GM18502 (cell line): ENCODE results near the gene DCTN2.
"Not testable (repeated sequence)": the region's sequence is repeated elsewhere in the genome, so short reads cannot be mapped to it uniquely, and the experiment has no call there.

ENCODE experiments used
- ATAC-seq: cut with Tn5 transposase; IDR thresholded peaks from one replicate; pipeline ENCODE4 v1.9.1; 2021; ENCODE audit warnings: mild to moderate bottlenecking; ENCODE audit not compliant: unreplicated experiment, poor library complexity

Gene DCTN2

DNA sequence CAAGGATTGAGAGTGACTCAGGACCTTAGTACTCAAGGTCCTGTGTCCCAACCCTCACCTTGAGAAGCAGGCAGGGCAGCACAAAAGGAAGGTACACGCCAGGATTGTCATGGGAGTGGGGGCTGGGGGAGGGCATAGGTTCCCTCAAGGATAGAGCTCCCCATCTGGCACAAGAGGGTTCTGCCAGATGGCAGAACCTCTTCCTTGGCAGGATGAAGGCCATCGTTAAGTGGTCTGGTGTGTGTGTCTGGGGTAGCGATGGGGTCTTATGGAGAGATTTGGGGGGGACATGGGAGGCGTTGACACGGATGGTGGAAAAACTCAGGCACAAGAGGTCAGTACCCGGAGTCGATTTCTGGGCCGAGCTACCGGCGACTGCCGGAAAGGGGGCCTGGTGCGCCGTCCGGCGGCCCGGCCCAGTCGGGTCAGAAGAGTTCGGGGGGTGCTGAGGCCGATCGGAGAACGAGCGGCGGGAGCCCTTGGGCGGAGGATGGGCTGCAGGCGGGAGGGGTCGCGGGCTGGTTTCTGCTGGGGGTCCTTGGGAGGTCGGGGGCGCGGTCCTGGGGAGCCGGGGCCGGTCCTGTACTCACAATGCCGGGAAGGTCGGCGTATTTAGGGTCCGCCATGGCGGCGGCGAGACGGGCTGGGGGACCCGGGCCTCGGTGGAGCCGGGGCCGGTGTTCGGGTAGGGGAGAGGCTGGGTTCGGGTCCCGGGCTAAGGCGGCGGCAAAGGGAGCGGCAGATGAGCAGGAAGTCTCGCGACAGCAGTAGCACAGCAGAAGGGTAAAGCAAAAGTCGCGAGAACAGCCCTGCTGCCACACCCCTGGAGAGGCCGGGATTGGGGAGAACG lies at the start of gene DCTN2:
DCTN2 (minus strand) TSS at position 755 of the 850 bp plus-strand sequence; CDS start at position 626, 129 bp downstream.
- ATAC-seq = peak; percentile 98

DNA sequence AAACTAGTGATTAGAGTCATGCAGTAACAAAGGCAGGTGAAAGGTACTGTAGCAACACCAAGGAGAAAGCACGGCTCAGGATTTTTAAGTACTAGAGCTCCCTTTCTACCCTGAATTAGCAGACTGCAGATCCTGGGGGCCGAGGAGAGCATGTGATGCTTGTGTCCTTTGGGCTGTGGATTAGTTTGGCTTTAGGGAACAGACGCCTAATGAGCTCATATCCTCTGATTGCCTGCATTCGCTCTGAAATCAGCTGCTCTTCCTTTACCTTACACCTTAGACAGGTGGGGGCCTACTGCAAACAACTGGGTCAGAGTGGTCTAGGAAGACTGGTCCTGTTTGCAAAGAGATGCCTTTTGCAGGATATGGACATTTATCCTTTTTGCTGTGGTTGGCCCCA lies 46.2 kb upstream of the DCTN2 start:
- ATAC-seq = no peak

DNA sequence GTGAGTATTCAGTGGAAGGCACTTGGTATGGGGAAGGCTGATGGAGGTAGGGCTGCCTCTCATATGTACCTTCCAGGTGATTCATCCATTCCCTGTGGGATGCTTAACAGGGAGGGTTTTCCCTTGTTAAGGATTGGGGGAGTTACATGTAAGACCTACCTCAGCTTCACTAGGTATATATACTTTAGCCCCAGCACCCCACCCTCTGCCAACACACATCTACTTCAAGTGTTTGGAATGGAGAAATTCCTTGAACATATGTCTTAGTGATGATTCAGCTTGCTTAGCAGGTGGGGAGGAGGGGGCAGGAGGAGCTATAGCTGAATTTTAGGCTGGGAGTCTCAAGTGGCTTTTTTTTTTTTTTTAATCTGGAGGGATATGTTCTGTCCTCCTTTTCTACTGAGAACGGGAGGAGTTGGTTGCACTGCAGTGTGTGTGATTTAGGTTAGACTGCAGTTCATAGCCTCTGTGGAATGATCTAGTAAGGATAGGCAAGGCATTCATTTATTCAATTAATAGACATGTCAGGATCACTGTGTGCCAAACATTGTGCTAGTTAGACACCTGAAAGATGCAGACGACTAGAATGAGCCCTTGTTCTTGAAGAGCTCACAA lies 45.7 kb upstream of the DCTN2 start:
- ATAC-seq = no peak

DNA sequence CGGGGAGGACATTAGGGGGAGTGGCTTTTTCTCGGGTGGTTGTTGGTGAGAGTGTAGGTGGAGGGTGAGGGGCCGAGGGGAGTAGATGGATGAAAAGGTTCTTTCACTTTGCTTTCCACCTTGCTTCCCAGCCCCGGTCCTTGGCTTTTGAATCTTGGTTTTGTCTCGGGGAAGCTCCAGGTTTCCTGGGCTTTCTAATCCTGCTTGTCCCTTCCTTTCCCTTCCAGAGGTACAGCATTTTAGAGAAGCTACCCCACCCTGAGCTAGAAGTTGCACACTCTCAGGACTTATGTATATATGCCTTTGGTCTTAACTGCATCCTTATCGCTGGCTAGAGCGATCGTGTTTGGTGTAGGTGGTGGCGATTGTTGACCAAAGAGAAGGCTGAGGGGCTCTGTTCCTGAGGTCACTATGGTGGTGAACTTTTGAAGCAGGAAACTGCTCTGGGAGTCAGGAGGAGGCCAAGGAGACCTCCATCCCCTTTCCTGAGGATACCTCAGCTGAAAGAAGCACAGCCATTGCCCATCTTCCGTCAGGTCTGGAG lies 44.9 kb upstream of the DCTN2 start:
- no peak for ATAC-seq

DNA sequence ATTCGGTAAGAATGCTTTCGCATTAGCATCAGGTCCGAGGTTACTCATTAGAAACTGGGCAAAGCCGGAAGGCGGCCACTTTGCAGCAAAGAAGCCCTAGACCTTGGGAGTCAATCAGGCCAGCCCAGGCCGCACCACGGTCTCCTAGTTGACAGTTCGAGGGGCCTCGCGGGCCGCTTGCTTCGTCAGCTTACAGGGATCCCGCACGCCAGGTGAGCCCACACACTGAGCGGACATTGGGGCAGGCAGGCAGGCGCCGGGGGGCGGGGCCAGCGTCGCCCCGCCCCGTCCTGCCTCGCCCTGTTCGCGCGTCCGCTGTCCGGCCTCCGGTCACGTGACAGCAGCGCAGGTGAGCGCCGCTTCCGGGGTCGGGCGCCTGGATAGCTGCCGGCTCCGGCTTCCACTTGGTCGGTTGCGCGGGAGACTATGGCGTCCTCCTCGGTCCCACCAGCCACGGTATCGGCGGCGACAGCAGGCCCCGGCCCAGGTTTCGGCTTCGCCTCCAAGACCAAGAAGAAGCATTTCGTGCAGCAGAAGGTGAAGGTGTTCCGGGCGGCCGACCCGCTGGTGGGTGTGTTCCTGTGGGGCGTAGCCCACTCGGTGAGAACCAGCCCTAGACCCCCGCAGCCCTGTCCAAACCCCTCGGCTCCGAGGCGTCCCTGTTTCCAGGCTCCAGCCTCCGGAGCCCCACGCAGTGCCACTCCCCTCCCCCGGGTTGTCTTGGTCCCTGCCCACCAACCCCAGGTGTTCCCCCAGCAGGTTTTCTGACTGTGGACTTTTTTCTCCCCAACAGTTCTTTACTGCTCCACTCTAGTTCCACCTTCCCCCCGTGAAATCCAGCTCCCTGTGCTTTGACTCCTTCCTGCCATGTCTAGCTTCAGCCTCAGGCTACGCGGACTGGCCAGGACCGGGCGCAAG lies 44.1 kb upstream of the DCTN2 start, which contains the start of gene PIP4K2C:
PIP4K2C (plus strand) TSS at position 329 of the 918 bp plus-strand sequence; CDS start at position 427, 98 bp downstream.
- ATAC-seq = peak; percentile 96

DNA sequence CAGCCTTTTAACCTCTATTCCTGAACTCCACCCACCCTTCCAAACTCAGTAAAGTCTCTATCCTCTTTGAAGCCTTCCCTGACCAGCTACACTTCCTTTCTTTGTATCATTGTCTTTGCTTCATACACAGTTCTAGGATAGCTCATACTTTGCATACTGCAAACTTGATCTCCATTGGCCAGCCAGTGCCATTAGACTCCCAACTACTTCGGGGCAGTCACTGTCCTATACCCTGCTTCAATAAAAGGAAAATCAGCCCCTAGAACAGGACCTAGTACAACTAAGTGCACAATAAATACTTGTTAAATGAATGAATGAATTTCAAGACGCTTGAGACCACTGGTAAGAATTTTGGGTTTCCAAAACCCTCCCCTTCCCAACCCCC lies 43.5 kb upstream of the DCTN2 start:
- no peak for ATAC-seq

DNA sequence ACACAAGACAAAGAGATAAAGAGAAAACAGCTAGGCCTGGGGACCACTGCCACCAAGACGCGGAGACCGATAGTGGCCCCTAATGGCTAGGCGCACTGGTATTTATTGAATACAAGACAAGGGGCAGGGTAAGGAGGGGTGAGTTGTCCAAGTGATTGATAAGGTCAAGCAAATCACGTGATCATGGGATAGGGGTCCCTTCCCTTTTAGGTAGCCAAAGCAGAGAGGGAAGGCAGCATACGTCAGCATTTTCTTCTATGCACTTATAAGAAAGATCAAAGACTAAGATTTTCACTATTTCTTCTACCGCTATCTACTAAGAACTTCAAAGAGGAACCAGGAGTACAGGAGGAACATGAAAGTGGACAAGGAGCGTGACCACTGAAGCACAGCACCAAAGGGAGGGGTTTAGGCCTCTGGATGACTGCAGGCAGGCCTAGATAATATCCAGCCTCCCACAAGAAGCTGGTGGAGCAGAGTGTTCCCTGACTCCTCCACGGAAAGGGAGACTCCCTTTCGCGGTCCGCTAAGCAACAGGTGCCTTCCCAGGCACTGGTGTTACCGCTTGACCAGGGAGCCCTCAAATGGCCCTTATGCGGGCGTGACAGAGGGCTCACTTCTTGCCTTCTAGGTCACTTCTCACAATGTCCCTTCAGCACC lies 42.1 kb upstream of the DCTN2 start:
- ATAC-seq = not testable (repeated sequence)

DNA sequence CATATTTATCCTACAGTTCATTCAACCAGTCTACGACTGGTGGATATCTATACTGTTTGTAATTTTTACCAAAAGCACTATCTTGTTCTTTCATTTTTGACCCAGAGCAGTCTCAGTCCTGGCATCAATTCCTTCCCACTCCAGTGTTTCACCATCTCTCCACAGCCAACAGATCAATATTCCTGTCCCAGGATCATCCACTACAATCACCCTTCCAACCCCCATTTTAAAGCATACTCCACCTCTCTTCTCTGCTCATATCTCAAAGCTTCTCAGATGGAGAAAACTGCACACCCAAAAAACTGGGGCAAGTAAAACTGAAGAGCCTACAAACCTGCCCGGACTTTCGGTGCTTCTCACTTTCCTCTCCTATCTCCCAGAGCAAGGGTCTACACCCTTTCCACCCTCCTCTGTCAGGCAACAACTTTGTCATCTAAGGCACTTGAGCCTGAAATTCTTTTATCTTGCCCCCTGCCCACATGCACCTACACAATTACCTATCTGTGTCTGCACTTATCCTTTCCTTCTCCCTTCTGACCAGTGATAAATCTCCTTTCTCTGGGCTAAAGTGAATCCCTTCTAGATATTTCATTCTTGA lies 39.9 kb upstream of the DCTN2 start:
- no peak for ATAC-seq

DNA sequence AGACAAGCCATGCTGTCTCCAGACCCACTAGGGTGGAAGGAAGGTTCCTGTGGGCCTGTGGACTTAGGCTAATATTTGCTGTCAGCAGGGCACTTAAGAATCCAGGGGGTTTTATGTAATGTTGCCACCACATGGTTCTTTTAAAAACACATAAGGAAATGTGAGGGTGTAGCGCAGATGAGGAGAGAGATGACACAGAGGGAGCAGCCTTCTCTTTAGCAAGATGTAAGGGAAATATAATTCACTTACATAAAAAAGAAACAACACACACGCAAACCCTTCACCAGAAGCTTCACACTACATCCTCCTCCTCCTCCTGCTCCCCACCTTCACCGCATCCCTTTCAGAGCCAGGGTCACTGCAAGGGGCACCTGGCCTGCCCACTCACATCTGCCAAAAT lies 39.1 kb upstream of the DCTN2 start:
- ATAC-seq = no peak

DNA sequence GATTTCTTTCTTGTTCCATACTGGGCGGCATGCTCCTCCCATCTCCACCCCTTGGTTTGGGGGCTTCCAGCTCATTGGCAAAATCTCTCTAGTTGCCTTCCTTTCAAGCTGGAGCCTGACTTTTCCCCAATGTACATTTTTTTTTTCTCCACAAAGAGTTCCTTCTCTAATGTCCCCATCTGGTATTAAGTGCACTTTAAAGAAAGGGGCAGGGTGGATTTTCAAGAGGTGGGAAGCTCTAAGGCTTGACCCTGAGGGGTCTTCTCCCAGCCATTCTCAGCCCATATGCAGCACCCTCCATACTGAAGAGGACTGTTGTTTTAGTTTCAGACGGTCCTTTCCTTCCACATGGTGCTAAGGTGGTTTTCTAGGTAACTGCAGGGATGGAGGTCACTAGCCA lies 38.2 kb upstream of the DCTN2 start:
- ATAC-seq = no peak

DNA sequence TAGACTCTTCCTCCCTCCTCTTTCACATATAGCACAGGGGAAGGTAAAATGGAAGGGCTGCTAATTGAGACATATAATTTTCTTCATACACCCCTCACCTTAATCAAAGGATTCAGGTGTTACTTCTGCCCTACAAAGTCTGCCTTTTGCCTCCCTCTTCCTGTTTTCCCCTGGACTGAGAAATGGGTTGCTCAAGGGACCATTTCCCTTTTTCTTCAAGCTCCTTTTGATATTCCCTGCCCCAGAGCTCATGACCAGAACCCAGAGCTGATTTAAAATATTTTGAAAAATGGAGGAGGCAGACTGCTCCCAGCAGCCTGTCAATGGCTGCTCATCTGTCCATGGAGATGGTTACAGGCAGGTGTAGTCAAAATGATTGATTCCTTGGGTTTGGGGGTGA lies 37.7 kb upstream of the DCTN2 start:
- no peak for ATAC-seq

DNA sequence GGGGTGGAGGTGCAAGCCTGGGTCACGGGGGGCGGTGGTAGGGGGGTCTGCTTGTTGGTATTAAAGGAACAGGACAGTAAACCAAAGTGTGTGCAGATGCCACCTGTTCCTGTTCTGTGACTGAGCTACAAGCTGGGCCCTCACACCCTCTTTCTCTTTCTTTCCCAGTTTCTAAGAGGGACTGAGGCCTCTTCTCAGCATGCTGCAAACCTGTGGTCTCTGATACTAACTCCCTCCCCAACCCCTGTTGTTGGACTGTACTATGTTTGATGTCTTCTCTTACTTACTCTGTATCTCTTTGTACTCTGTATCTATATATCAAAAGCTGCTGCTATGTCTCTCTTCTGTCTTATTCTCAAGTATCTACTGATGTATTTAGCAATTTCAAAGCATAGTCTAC lies 37.1 kb upstream of the DCTN2 start:
- no peak for ATAC-seq

DNA sequence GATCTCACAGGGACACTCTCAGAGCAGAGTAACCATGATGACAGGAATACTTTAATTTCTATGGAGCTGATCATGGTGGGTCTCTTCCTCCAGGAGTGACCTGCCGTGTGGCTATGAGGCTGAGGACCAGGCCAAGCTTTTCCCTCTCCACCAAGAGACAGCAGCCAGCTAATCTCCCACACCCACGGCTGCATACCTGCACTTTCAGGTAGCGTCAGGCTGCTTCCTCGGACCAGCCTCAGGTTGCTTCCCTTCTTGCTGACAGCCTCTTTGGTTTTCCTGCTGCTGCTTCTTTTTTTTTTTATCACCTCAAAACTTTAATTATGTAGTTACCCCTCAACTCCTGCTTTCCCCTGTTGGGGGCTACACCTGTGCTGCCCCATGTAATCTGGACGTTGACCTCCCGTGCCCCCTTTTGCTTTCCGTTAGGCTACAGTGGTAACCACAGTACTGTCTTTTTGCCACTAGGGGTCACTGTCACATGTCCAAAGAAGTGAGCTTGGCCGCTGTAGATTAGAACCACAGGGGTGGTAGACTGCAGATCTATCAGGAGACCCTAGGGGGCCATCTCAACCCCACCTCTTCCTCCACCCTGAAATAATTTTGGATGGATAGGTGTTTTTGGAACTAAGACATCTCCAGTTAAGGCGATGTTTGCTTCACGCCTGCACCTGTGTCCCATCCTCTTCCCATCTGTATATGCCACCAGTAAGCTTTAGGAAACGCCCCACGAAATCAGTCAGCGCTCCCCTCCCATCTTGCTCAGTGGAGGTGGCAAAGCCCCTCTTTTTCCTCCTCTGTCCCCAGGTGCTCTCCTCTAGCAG lies 36.2 kb upstream of the DCTN2 start:
- peak; percentile 94 for ATAC-seq

DNA sequence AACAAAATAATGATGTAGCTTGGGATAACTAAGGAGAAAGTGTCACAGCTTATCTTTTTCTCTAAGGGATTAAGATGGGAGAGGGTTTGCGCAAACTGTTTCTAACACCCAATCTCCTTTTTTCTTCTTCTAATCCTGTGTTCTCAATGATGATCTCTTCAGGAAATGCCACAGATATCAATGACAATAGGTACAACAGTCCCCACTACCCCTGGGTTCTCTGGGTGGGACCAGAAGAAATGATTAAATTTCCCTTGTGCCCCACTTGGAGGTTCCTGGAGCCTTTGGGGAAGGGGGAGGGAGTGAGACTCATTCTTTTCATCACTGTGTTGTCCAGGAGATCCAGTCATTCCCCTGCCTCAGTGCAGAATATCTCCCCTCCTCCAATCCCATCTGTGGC lies 35.4 kb upstream of the DCTN2 start:
- ATAC-seq = no peak

DNA sequence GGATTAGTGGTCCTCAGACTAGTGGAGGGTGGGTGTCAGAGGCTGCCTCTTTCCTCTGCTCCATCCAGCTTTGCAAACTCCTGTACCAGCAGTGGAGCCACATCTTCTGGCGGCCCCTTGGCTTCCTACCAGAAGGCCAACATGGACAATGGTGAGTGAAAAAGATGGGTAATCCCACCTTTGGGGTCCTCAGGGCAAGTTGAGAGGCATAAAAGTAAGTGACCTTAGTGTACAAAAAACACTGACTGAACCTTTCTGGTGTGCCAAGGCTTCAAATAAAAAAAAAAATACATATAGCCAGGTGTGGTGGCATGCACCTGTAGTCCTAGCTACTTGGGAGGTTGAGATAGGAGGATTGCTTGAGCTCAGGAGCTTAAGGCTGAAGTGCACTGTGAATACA lies 34.8 kb upstream of the DCTN2 start:
- no peak for ATAC-seq

DNA sequence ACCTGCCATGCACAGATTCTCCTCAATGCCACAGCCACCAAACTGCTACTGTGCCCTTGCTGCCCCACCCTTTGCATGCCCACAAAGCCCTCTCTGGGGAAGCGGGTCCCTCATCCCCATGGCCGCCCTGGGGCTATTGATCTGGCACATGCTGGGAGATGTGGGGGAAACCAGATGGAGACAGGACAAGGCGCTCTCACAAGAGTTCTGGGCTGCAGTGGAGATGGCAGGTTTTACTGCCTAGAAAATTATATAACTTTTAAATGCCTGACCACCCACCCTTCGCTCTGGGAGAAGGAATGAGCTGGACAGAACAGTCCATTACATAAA lies 33.4 kb upstream of the DCTN2 start:
- ATAC-seq = no peak

DNA sequence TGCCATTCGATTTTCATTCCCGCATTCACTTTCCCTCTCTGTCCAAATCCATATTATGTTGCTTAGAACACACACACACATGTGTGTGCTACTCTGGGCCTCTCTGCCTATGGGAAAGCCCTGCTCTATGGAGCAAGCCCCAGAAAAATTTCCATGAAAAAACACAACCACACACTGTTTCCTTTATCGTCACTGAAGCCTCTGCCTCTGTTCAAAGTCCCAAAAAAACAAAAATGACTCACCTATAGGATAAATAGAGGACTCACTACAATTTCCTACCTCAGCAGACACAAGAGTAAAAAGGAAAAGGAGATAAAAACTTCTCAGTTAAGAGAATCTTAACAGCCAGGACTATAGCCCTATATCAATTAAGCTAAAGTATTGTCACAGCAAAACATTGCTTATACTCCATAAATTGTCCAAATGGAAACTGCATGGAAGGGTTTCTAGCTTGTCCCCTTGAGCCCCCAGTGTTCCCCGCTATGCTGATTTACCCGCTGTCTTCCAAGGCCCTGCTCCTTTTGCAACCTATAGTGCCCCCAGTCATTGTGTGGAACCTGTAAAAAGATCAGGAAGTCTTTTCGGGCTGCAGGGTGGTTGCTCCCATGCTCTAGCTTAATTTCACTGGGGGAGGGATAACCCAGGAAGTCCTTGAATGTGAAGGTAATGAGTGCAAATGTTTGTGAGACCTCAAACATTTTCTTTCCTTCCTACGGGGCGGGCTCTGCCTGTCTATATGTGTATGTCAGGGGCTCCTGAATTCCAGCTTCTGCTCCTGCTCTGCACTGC lies 32.9 kb upstream of the DCTN2 start:
- ATAC-seq = no peak

DNA sequence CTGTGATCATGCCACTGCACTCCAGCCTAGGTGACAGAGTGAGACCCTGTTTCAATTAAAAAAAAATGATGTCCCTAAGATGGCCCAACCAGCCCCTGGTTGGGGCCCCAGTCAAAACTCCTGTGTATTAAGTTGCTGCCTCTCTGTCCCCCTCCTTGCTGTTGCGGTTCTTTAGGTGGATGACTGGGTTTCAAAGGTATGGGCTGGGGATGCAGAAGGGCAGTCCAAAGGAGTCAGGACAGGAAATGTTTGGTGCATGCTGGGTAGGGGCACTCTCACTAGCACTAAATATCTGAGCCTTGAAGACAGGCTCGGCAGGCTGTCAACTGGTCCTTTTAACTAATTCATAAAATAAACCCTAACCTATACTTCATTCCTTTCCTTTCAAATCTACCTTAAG lies 32.0 kb upstream of the DCTN2 start:
- ATAC-seq = no peak
